ENCODE data around the gene SMYD3.

SMYD3 gene

DNA sequence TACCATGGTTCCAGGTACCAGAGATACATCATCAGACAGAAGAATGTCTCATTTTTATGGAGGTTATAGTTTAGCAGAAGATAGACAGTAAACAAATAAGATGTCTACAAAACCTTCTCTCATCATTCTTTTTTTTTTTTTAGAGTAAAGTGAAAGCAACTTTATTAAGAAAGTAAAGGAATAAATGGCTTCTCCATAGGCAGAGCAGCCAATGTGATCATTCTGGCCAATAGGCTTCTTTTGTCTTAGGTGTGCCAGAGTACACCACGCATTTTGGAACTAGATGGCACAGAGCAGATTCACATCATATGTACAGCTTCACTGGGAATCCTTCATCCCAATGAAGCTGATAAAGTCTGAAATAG, 428.2 kb downstream of the SMYD3 start:
- H3K4me3 ChIP-seq (ENCODE audit: insufficient read depth, low read length, poor library complexity, severe bottlenecking), result no peak overlapping the region
- no peak overlapping the region for H3K27ac ChIP-seq (ENCODE audit: low read depth, low read length)
- H3K79me2 ChIP-seq (ENCODE audit: insufficient read depth, low read length), result no peaks in the 10 kb centered on the region
- 0 out of 2 replicates have a peak, but pooled peaks cover 3% of the 10 kb centered on the region for H3K36me3 ChIP-seq (ENCODE audit: low read length)
- H2AFZ ChIP-seq (ENCODE audit: low read depth, low read length, severe bottlenecking), result no peak overlapping the region
- no peaks in the 10 kb centered on the region for H4K20me1 ChIP-seq (ENCODE audit: low read depth, low read length)
- H3K4me2 ChIP-seq (ENCODE audit: low read depth, low read length, poor library complexity, severe bottlenecking), result no peak overlapping the region
- TF ChIP-seq, protein P1, sequence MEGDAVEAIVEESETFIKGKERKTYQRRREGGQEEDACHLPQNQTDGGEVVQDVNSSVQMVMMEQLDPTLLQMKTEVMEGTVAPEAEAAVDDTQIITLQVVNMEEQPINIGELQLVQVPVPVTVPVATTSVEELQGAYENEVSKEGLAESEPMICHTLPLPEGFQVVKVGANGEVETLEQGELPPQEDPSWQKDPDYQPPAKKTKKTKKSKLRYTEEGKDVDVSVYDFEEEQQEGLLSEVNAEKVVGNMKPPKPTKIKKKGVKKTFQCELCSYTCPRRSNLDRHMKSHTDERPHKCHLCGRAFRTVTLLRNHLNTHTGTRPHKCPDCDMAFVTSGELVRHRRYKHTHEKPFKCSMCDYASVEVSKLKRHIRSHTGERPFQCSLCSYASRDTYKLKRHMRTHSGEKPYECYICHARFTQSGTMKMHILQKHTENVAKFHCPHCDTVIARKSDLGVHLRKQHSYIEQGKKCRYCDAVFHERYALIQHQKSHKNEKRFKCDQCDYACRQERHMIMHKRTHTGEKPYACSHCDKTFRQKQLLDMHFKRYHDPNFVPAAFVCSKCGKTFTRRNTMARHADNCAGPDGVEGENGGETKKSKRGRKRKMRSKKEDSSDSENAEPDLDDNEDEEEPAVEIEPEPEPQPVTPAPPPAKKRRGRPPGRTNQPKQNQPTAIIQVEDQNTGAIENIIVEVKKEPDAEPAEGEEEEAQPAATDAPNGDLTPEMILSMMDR (IDR thresholded peaks at IDR 0.05; ENCODE audit: insufficient read depth, low read length, poor library complexity, severe bottlenecking), result no peak
- no peak for TF ChIP-seq EZH2phosphoT487 (conservative IDR thresholded peaks at IDR 0.05; ENCODE audit: low read length)
- no peak overlapping the region for H3K9ac ChIP-seq (ENCODE audit: low read length)
- H3K9me3 ChIP-seq (ENCODE audit: insufficient read depth, low read length), result 0 out of 2 replicates have a peak, but pooled peaks cover 4% of the 10 kb centered on the region
- no peaks in the 10 kb centered on the region for H3K27me3 ChIP-seq (ENCODE audit: low read length)
- H3F3A ChIP-seq (ENCODE audit: insufficient read depth), result no peaks in the 10 kb centered on the region
- no peaks in the 10 kb centered on the region for H3K9me2 ChIP-seq (replicated peaks; ENCODE audit: insufficient read depth, low read length)

DNA sequence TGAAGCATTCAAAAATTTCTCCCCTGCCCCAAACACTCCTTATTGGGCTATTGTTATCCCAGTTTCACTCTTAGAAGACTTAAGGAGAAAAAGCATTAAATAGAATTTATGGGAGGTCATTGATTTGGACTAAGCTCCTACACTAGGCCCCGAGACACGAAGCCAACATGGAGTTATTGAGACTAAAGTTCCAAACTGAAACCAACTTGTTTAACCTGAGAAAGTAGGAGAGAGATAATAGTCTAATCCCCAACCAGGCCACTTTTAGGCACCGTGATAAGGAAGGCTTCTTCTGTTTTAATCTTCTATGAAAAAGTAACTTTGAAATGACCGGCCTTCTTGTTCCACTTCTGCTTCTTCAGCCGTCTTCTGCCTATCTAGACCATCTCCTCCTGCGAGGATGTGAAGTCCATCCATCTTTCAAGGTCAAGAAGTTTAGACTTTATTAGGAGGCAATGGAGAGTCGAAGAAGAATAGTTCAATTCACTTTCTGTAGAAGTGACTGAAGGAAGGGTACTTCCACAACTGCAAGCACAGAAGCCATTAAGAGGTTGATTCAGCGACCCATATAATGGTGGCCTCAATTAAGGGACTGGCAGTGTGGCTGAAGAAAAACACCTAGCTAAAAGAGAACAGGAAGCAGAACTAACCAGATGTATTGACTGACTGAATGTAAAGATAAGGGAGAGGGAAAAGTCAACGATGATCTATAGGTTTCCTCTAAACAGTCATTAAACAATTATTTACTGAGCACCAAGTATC, 428.8 kb downstream of the SMYD3 start:
- H3K4me2 ChIP-seq (ENCODE audit: low read depth, low read length, poor library complexity, severe bottlenecking), result no peak overlapping the region
- 0 out of 2 replicates have a peak, but pooled peaks cover under 1% of the 10 kb centered on the region for H3K9me3 ChIP-seq (ENCODE audit: insufficient read depth, low read length)
- no peak overlapping the region for H2AFZ ChIP-seq (ENCODE audit: low read depth, low read length, severe bottlenecking)
- no peak for TF ChIP-seq EZH2phosphoT487 (conservative IDR thresholded peaks at IDR 0.05; ENCODE audit: low read length)
- TF ChIP-seq, protein P1 (IDR thresholded peaks at IDR 0.05; ENCODE audit: insufficient read depth, low read length, poor library complexity, severe bottlenecking), result no peak
- no peak overlapping the region for H3K4me3 ChIP-seq (ENCODE audit: insufficient read depth, low read length, poor library complexity, severe bottlenecking)
- H3K27ac ChIP-seq (ENCODE audit: low read depth, low read length), result no peak overlapping the region
- no peaks in the 10 kb centered on the region for H4K20me1 ChIP-seq (ENCODE audit: low read depth, low read length)
- 0 out of 2 replicates have a peak, but pooled peaks cover 3% of the 10 kb centered on the region for H3K36me3 ChIP-seq (ENCODE audit: low read length)
- H3K79me2 ChIP-seq (ENCODE audit: insufficient read depth, low read length), result no peaks in the 10 kb centered on the region
- H3K9ac ChIP-seq (ENCODE audit: low read length), result no peak overlapping the region
- no peaks in the 10 kb centered on the region for H3K27me3 ChIP-seq (ENCODE audit: low read length)
- H3F3A ChIP-seq (ENCODE audit: insufficient read depth), result no peaks in the 10 kb centered on the region
- no peaks in the 10 kb centered on the region for H3K9me2 ChIP-seq (replicated peaks; ENCODE audit: insufficient read depth, low read length)

DNA sequence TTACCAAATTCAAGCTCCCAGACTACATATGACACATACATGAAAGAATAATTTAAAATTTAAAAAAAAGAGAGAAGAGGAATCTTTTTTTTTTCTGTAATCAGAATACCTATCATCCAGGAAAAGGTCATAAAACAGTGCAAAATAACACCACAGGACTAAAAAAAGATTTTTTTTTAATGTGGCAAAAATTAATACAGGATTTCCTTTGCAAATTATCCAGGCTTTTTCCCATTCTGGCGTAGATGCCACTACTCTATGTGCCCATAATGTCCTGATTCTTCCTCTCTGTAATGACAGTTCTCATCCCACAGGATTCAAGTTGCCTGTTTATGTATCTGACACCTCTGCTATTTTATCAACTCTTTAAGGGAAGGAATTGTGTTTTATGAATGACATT, 429.6 kb downstream of the SMYD3 start:
- H2AFZ ChIP-seq (ENCODE audit: low read depth, low read length, severe bottlenecking), result no peak overlapping the region
- H3K36me3 ChIP-seq (ENCODE audit: low read length), result 0 out of 2 replicates have a peak, but pooled peaks cover 3% of the 10 kb centered on the region
- no peak overlapping the region for H3K27ac ChIP-seq (ENCODE audit: low read depth, low read length)
- no peak overlapping the region for H3K9ac ChIP-seq (ENCODE audit: low read length)
- H3K4me3 ChIP-seq (ENCODE audit: insufficient read depth, low read length, poor library complexity, severe bottlenecking), result no peak overlapping the region
- no peak overlapping the region for H3K4me2 ChIP-seq (ENCODE audit: low read depth, low read length, poor library complexity, severe bottlenecking)
- H3K27me3 ChIP-seq (ENCODE audit: low read length), result no peaks in the 10 kb centered on the region
- H4K20me1 ChIP-seq (ENCODE audit: low read depth, low read length), result no peaks in the 10 kb centered on the region
- TF ChIP-seq, protein P1 (IDR thresholded peaks at IDR 0.05; ENCODE audit: insufficient read depth, low read length, poor library complexity, severe bottlenecking), result no peak
- TF ChIP-seq EZH2phosphoT487 (conservative IDR thresholded peaks at IDR 0.05; ENCODE audit: low read length), result no peak
- no peaks in the 10 kb centered on the region for H3K9me2 ChIP-seq (replicated peaks; ENCODE audit: insufficient read depth, low read length)
- H3F3A ChIP-seq (ENCODE audit: insufficient read depth), result no peaks in the 10 kb centered on the region
- H3K9me3 ChIP-seq (ENCODE audit: insufficient read depth, low read length), result no peaks in the 10 kb centered on the region
- no peaks in the 10 kb centered on the region for H3K79me2 ChIP-seq (ENCODE audit: insufficient read depth, low read length)
